GM12865 (cell line): ENCODE data around the gene GAP43.
A peak's percentile ranks its signal among the peaks of the same experiment; 100 is the strongest.

Source experiments
- DNase-seq: peaks from one replicate; pipeline ENCODE4 v3.0.0; 2010; ENCODE audit warnings: low read depth
- H3K4me3 ChIP-seq: 2 replicates; pipeline ENCODE4 v1.5.1; 2011; ENCODE audit warnings: mild to moderate bottlenecking, low read depth, low read length, control low read depth
- TF ChIP-seq, protein P1 (sequence below): IDR thresholded peaks from 2 replicates; pipeline ENCODE4 v1.5.1; 2011; ENCODE audit warnings: low read length, control low read depth, low read depth, inconsistent platforms; ENCODE audit not compliant: insufficient read depth; ENCODE audit errors: missing control alignments

GAP43 gene

DNA sequence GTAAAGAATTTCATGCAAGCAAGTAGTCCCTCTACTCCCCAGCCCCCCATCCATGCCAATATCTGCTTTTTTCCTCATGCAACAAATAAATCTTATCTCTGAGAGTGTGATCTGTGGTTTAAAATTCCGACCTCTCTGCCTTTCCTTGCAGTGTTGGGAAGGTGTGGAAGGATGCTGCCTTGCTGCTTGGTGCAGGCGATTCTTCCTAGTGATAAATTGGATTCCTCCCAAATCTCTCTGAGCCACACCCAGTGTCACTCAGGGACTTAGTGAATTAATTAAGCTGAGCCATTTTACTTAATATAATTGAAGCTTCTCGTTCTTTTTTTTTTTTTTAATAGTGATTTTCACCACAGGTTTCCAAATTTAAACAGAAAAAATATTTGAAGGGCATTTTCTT, 3.4 kb downstream of the GAP43 start:
- no peak for DNase-seq
- no peak overlapping the region for H3K4me3 ChIP-seq

DNA sequence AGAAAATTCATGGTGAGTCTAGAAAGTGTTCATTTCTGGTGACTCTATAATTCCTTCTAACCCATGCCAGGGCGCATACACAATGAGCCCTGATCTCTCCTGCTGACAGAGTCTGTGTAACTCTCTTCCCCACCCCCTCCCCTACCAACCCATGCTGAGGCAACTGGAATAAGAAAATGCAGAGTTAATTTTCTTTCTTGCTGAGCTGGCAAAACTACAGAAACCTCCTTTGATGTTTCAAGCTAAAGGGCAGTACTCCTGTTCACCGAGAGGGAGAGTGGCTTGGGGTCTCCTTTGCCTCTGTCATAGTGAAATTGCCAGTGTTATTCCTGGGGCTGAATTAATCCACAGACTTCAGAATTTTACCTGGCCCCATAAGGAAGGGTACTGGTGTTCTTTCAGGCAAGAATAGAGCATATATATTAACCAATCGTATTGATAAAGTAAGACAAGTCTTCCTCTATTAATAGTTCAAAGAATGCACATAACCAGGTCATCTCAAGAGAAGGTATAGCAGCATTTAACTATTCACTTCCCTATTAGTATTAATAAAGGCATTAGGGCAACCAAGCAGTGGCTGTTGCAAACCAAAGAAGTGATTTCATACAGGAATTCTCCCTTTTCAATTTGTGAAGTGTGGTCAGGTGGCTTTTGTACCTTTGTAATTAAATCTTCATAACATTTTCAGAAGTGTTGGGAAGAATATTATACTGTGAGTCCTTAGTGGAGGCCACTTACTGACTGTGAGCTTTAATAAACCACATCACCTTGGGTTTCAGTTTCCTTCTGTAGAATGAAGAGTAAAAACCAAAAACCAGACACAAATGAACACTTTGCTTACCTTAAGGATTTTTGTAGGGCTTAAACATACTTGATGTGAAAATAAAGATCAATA, 4.1 kb downstream of the GAP43 start:
- TF ChIP-seq, protein P1, sequence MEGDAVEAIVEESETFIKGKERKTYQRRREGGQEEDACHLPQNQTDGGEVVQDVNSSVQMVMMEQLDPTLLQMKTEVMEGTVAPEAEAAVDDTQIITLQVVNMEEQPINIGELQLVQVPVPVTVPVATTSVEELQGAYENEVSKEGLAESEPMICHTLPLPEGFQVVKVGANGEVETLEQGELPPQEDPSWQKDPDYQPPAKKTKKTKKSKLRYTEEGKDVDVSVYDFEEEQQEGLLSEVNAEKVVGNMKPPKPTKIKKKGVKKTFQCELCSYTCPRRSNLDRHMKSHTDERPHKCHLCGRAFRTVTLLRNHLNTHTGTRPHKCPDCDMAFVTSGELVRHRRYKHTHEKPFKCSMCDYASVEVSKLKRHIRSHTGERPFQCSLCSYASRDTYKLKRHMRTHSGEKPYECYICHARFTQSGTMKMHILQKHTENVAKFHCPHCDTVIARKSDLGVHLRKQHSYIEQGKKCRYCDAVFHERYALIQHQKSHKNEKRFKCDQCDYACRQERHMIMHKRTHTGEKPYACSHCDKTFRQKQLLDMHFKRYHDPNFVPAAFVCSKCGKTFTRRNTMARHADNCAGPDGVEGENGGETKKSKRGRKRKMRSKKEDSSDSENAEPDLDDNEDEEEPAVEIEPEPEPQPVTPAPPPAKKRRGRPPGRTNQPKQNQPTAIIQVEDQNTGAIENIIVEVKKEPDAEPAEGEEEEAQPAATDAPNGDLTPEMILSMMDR = no peak
- DNase-seq = peak; percentile 3
- H3K4me3 ChIP-seq = no peak overlapping the region

More for the DNA sequence above, 3.4 kb downstream of the GAP43 start:
- TF ChIP-seq, protein P1 = no peak

DNA sequence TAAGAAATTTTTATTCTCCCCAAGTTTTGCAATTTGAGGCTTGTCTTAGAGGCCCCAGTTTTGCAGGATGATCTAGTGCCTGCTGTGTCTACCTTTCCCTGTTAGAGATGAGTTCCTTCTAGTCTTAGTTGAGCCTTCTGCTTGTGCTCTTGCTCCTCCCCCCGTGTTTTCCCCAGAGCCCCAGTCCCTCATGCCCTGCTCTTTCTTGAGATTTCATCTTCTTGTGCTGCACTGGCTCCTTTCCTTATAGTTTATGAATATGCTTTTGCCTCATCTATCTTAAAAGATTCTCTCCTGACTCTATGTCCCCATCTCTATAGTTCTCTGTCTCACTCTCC, 4.7 kb downstream of the GAP43 start:
- DNase-seq = no peak
- no peak overlapping the region for H3K4me3 ChIP-seq
- TF ChIP-seq, protein P1 = no peak

- TF ChIP-seq, protein P1 = no peak
- no peak for DNase-seq
- no peak overlapping the region for H3K4me3 ChIP-seq
Measured at GRCh38 chr3:115630850-115631249, 7.5 kb downstream of the GAP43 start.

DNA sequence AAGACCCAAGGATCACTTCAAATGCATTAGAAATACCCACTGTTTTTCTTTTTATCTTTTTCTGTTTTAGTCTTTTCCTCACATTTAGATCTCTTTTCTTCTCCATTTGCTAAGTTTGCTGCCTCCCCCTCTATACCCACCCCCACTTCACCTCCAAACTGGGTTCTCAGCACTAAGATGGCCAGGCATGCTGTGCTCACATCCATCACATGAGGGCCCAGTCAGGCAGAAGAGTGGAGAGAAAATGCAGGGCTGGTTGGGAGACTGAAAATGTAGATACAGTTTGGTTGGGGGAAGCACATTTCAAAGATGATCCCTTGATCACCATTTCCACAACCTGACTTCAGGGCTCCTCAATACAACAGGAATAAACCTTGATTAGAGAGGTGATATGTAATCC, 8.7 kb downstream of the GAP43 start:
- TF ChIP-seq, protein P1 = no peak
- H3K4me3 ChIP-seq = no peak overlapping the region
- no peak for DNase-seq

DNA sequence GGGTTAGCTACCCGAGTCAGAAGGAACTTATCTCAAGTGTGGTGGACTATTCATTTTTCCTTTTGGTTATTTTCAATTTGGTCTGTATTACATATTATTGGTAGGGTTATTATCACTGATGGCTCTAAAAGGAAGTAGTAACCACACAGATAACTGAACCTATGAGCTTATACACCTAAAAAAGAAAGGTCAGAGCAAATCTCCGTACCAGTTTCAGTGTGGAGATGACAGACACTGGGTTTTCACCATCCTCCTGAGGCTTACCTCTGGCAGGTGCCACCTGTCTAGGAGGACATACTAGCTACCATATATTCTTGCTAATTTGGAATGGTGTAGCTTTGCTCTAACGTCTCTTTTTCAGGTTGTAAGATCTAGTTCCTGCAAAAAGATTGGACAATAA, 10.2 kb downstream of the GAP43 start:
- TF ChIP-seq, protein P1 = no peak
- no peak overlapping the region for H3K4me3 ChIP-seq
- DNase-seq = no peak

DNA sequence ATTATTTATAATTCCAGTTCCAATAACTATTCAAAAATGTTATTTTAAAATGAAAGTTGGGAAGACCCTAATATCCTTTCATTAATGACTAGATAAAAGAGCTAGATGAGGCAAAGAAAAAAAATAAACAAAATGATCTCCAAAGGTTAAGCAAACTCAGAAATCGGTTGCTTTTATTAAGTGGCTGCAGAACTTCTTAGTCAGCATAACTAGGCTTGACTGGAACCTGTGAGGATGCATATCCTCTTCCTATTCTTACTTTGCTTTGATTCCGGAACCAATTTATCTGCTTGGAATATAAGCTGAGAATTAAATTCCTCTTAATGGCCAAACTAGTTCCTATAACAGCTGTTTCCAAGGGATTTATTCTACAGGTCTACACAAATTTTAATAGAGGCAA, 10.7 kb downstream of the GAP43 start:
- no peak overlapping the region for H3K4me3 ChIP-seq
- DNase-seq = no peak
- TF ChIP-seq, protein P1 = no peak
